ENCODE results near the gene CDC6. TPM values are rescaled to one million over a fixed set of nuclear protein-coding genes. Genes with fewer than 3 reads are reported as not detected.
"Not testable (repeated sequence)": the region's sequence is repeated elsewhere in the genome, so short reads cannot be mapped to it uniquely, and the experiment has no call there.

Gene CDC6
- total and polyA plus RNA-seq, 2 of the 8 experiments (the other 6 are each of a cell fraction or from before 2014, with no cell fraction given): 50.5 to 140 TPM

DNA sequence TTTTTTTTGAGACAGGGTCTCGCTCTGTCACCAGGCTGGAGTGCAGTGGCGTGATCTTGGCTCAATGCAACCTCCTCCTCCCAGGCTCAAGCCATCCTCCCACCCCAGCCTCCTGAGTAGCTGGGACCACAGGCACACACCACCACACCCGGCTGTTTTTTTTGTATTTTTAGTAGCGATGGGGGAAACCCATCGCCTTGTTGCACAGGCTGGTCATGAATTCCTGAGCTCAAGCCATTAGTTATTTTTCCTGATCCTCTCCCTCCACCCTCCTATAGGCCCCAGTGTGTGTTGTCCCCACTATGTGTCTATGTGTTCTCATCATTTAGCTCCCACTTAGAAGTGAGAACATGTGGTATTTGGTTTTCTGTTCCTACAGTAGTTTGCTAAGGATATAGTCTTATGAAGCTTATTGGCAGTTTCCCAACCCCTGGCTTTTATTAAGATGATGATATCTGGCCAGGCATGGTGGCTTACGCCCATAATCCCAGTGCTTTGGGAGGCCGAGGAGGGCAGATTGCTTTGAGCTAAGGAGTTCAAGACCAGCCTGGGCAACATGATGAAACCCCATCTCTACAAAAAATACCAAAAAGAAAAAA lies 11.6 kb downstream of the CDC6 start:
- not testable (repeated sequence) for H4K8ac ChIP-seq (ENCODE audit: extremely low read depth, insufficient read depth, low read length); H3K9me3 ChIP-seq (ENCODE audit: insufficient read depth in 2 of 2, low read depth in 1 of 2, low read length in 1 of 2); H3K79me1 ChIP-seq (ENCODE audit: low read depth, low read length); H3K27ac ChIP-seq (ENCODE audit: low read depth, low read length); H3K18ac ChIP-seq (ENCODE audit: extremely low read depth, low read length); H3K9ac ChIP-seq (replicated peaks in 1 of 4; ENCODE audit: extremely low read depth in 1 of 4, low read depth in 3 of 4, low read length in 3 of 4); H3K23ac ChIP-seq (ENCODE audit: insufficient read length); H3K4ac ChIP-seq (replicated peaks; ENCODE audit: insufficient read length, low read depth, low read length); H3K23me2 ChIP-seq (ENCODE audit: low read depth, low read length); H2BK20ac ChIP-seq (ENCODE audit: low read length); H4K91ac ChIP-seq (replicated peaks; ENCODE audit: insufficient read length, low read length); H2BK12ac ChIP-seq (ENCODE audit: low read depth, low read length); H4K20me1 ChIP-seq (replicated peaks in 1 of 2; ENCODE audit: control insufficient read depth in 1 of 2, insufficient read depth in 2 of 2, low read length in 2 of 2); DNase-seq (ENCODE audit: low read depth in 1 of 2, low spot score in 2 of 2); H3K4me3 ChIP-seq (ENCODE audit: extremely low read depth in 1 of 4, insufficient read depth in 2 of 4, low read depth in 3 of 4, low read length in 4 of 4); H2AFZ ChIP-seq (ENCODE audit: low read length); H3K56ac ChIP-seq (replicated peaks; ENCODE audit: insufficient read length, low read depth, low read length); H3K14ac ChIP-seq (ENCODE audit: insufficient read length); H2BK120ac ChIP-seq (replicated peaks; ENCODE audit: low read depth, low read length); FAIRE-seq; H3K4me1 ChIP-seq (replicated peaks in 1 of 4; ENCODE audit: control insufficient read depth in 3 of 4, insufficient read depth in 4 of 4, low read length in 3 of 4); H3K27me3 ChIP-seq (replicated peaks in 1 of 4; ENCODE audit: control insufficient read depth in 3 of 4, extremely low read depth in 1 of 4, insufficient read depth in 3 of 4, low read length in 3 of 4); H2BK15ac ChIP-seq (ENCODE audit: low read length); H2AK5ac ChIP-seq (ENCODE audit: low read depth, low read length); H4K5ac ChIP-seq (ENCODE audit: insufficient read length, low read depth, low read length); H2BK5ac ChIP-seq (ENCODE audit: low read depth, low read length); H3K4me2 ChIP-seq (ENCODE audit: insufficient read depth in 1 of 2, low read depth in 2 of 2, low read length in 2 of 2)
- peaks cover 42 to 94% (median 78%) of the 10 kb centered on the region in 4 experiments for H3K36me3 ChIP-seq (ENCODE audit: control insufficient read depth in 2 of 4, insufficient read depth in 4 of 4, low read length in 3 of 4)
- CTCF ChIA-PET (ENCODE audit: partially characterized antibody): interaction anchor here (0.6 to 39.2 kb wide), 6 partner anchors 10 to 1382 kb away, joined by 3 to 1198 read pairs (median 4); partner anchors contain the start of gene GJD3
- 94% methylated on average over 7 of the region's 7 CpGs; no CpG with 5 or more reads in 1 of the 2 experiments for WGBS, 2 experiments (ENCODE audit: extremely low coverage in 1 of 2, insufficient coverage in 1 of 2, insufficient read length in 1 of 2, insufficient replicate concordance in 2 of 2, low coverage in 1 of 2, low lambda C conversion rate in 2 of 2, missing lambda C conversion rate in 1 of 2)
- POLR2A ChIA-PET (ENCODE audit: partially characterized antibody): interaction anchor here (0.6 to 31.2 kb wide), 7 partner anchors 3 to 97 kb away, joined by 3 to 570 read pairs (median 6); partner anchors contain the start of genes CDC6, GJD3 and RARA
- H3K79me2 ChIP-seq (ENCODE audit: control insufficient read depth in 1 of 2, insufficient read depth in 2 of 2, low read length in 2 of 2): peaks cover 0 to 10% of the 10 kb centered on the region in 2 experiments; a peak in 2 of 4 replicates
